K562 (cell line): Measurements from ENCODE around the gene CDC26. TPM values are rescaled to one million over a fixed set of nuclear protein-coding genes. Genes with fewer than 3 reads are reported as not detected.
A peak's percentile ranks its signal among the peaks of the same experiment; 100 is the strongest.

Experiments
- ATAC-seq: fragments of 200-7000 bp; cut with Tn5 transposase; 3 replicates; pipeline ENCODE4 v1.9.1; 2020; ENCODE audit warnings: moderate library complexity
- BruUV-seq: library from RNA; stranded (reverse); fragments of 400-500 nt; replicated peaks from 2 replicates; lab custom pipeline; 2021; lab: Mats Ljungman, UMichigan
- CTCF ChIA-PET: fragments of 300-600 bp; formaldehyde crosslinking; extraction: SDS; loops from one replicate; lab custom pipeline; 2021; ENCODE audit warnings: low intra/inter-chr PET ratio; lab: Yijun Ruan, JAX
- POLR2A ChIA-PET: fragments of 300-600, 350-650 bp; sonication (Branson Sonifier 250); formaldehyde crosslinking; extraction: SDS; loops from one replicate; lab custom pipeline; 2021; ENCODE audit warnings: antibody characterized with exemption, inconsistent platforms; lab: Yijun Ruan, JAX
- DNase-seq, 4 experiments: peaks; one replicate each; pipeline versions ENCODE4 v3.0.0 to v3.0.0-alpha.2; 2011 to 2018; ENCODE audit warnings: low spot score in 3 of 4, mixed read lengths in 3 of 4; ENCODE audit errors: extremely low read depth in 1 of 4
- FAIRE-seq: peaks from 2 replicates; lab custom pipeline; 2011; peaks lifted over from hg19 to GRCh38; lab: Jason Lieb, UNC
- H2AFZ ChIP-seq: 2 replicates; pipeline ENCODE4 v1.6.0; 2011; ENCODE audit warnings: low read depth, low read length, control low read depth, inconsistent platforms
- H3K27ac ChIP-seq: fragments of 200-600 bp; 3 replicates; pipeline ENCODE4 v1.8.0; 2011; ENCODE audit warnings: low read depth, mild to moderate bottlenecking, control low read depth, inconsistent platforms, low read length, moderate library complexity, mixed read lengths; ENCODE audit errors: extremely low read depth
- H3K27me3 ChIP-seq, 2 experiments: fragments of 300-600 bp in 1 of 2; 2 replicates in 1 of 2; 3 replicates in 1 of 2; pipeline versions ENCODE4 v1.6.0 to v1.8.0; 2011; ENCODE audit warnings: inconsistent platforms in 2 of 2, low read length in 2 of 2, mild to moderate bottlenecking in 1 of 2, mixed read lengths in 1 of 2, moderate library complexity in 1 of 2; ENCODE audit not compliant: control insufficient read depth in 2 of 2, insufficient read depth in 2 of 2
- H3K36me3 ChIP-seq: fragments of 300-600 bp; 3 replicates; pipeline ENCODE4 v1.8.0; 2011; ENCODE audit warnings: mild to moderate bottlenecking, low read length, inconsistent platforms; ENCODE audit not compliant: control insufficient read depth, insufficient read depth
- H3K4me1 ChIP-seq, 2 experiments: fragments of 200-600 bp in 1 of 2; replicated peaks in 1 of 2; 2 replicates in 1 of 2; 3 replicates in 1 of 2; pipeline versions ENCODE4 v1.5.1 to v1.8.0; 2011; ENCODE audit warnings: inconsistent platforms in 2 of 2, low read length in 2 of 2, mild to moderate bottlenecking in 1 of 2, mixed read lengths in 1 of 2, moderate library complexity in 1 of 2; ENCODE audit not compliant: control insufficient read depth in 2 of 2, insufficient read depth in 2 of 2
- H3K4me2 ChIP-seq: 2 replicates; pipeline ENCODE4 v1.6.1; 2011; ENCODE audit warnings: low read length, control low read depth, inconsistent platforms, mixed read lengths; ENCODE audit not compliant: insufficient read depth
- H3K4me3 ChIP-seq: fragments of 200-600 bp; sonication (generic), shearing (Covaris generic); 2 replicates; pipeline ENCODE4 v1.5.1; 2016; ENCODE audit warnings: control low read depth, inconsistent platforms
- H3K79me2 ChIP-seq: fragments of 200-600 bp; 3 replicates; pipeline ENCODE4 v1.8.0; 2011; ENCODE audit warnings: low read length, inconsistent platforms; ENCODE audit not compliant: control insufficient read depth, insufficient read depth
- H3K9ac ChIP-seq, 2 experiments: 2 replicates each; pipeline versions ENCODE4 v1.6.0 to v1.6.1; 2011; ENCODE audit warnings: low read depth in 2 of 2, low read length in 2 of 2, control low read depth in 1 of 2, inconsistent platforms in 1 of 2, mild to moderate bottlenecking in 1 of 2, mixed read lengths in 1 of 2; ENCODE audit not compliant: insufficient read depth in 1 of 2
- H3K9me1 ChIP-seq: one replicate; pipeline ENCODE4 v1.6.0; 2011; ENCODE audit warnings: inconsistent platforms, mild to moderate bottlenecking, low read length, moderate library complexity; ENCODE audit not compliant: control insufficient read depth, insufficient read depth
- H3K9me3 ChIP-seq: replicated peaks from 2 replicates; pipeline ENCODE4 v1.5.1; 2011; ENCODE audit warnings: low read depth, low read length, inconsistent platforms; ENCODE audit not compliant: control insufficient read depth, insufficient read depth
- H4K20me1 ChIP-seq: replicated peaks from 2 replicates; pipeline ENCODE4 v1.6.1; 2011; ENCODE audit warnings: low read length, inconsistent platforms, mixed read lengths; ENCODE audit not compliant: control insufficient read depth, insufficient read depth
- EGR1 ChIP-seq: fragments of 450-650 bp; conservative IDR thresholded peaks from 2 replicates; pipeline ENCODE4 v1.6.1; 2017; ENCODE audit warnings: mild to moderate bottlenecking
- KDM1A ChIP-seq, 2 experiments: fragments of 450-650 bp; IDR thresholded peaks; 2 replicates each; pipeline ENCODE4 v1.6.1; 2016; ENCODE audit warnings: mild to moderate bottlenecking in 2 of 2
- NFXL1 ChIP-seq: fragments of 450-650 bp; formaldehyde crosslinking; IDR thresholded peaks from 2 replicates; pipeline ENCODE4 v1.4.0; 2021; ENCODE audit warnings: mild to moderate bottlenecking
- RBM25 ChIP-seq: fragments of 200-400 bp; formaldehyde crosslinking; IDR thresholded peaks from 2 replicates; pipeline ENCODE4 v1.6.1; 2018; ENCODE audit warnings: low read length, low read depth, moderate library complexity; ENCODE audit not compliant: severe bottlenecking
- SP2 ChIP-seq: IDR thresholded peaks from 2 replicates; pipeline ENCODE4 v1.6.1; 2011; ENCODE audit warnings: mild to moderate bottlenecking, low read depth, low read length, moderate library complexity; ENCODE audit not compliant: poor library complexity, severe bottlenecking; ENCODE audit errors: extremely low read depth
- XRCC5 ChIP-seq: fragments of 200-400 bp; formaldehyde crosslinking; IDR thresholded peaks from 2 replicates; pipeline ENCODE4 v1.6.1; 2017; ENCODE audit warnings: low read depth, mild to moderate bottlenecking, low read length
- WGBS: fragments of 100-300 bp; shearing (Covaris generic); methylation state at CpG from one replicate; pipeline ENCODE4 v1.1.6; 2016; ENCODE audit warnings: low coverage, mixed read lengths; ENCODE audit not compliant: insufficient coverage; ENCODE audit errors: missing lambda C conversion rate; 5-methylcytosine and 5-hydroxymethylcytosine counted together
- in situ Hi-C: fragments of 300-500 bp; cut with MboI; formaldehyde crosslinking; loops from 4 replicates; pipeline ENCODE4 v1.15.0; 2018; ENCODE audit warnings: inconsistent platforms, mixed read lengths
- intact Hi-C: fragments of 100-400 bp; cut with micrococcal nuclease; formaldehyde crosslinking; loops from 2 replicates; pipeline ENCODE4 v1.14.2; 2022
- polyA plus RNA-seq, 8 experiments: library from polyadenylated mRNA; depleted of rRNA in 4 of 8; stranded (reverse) in 5 of 8; unstranded in 3 of 8; fragments of >200 nt; fragmentation: Nextera tagmentation in 2 of 8; fragmentation: Illumina TruSeq in 1 of 8; extraction: Ambion mirVana in 2 of 8; extraction: Trizol in 1 of 8; gene quantifications; 2 replicates each; pipeline versions ENCODE4 v1.2.1 to v1.2.3, GENCODE V29; 2011 to 2014; ENCODE audit warnings: inconsistent platforms in 1 of 8, missing spikeins in 1 of 8
- total RNA-seq, 7 experiments: library from RNA; depleted of rRNA in 6 of 7; stranded (reverse); fragments of >200 nt in 6 of 7; fragmentation: Illumina TruSeq in 2 of 7; extraction: Trizol in 2 of 7; gene quantifications; 2 replicates each; pipeline versions ENCODE4 v1.2.1 to v1.2.3, GENCODE V29; 2011 to 2021; ENCODE audit warnings: low replicate concordance in 1 of 7
- TF ChIP-seq, protein P1 (sequence below): fragments of 250-450 bp; sonication (Bioruptor Pico); IDR thresholded peaks from 2 replicates; pipeline ENCODE4 v1.8.0; 2021; ENCODE audit warnings: mild to moderate bottlenecking, moderate library complexity

Gene CDC26
- total and polyA plus RNA-seq, 9 of the 15 experiments (the other 6 are each of a cell fraction or from before 2014, with no cell fraction given): 33.0 to 147 (median 60.0) TPM

DNA sequence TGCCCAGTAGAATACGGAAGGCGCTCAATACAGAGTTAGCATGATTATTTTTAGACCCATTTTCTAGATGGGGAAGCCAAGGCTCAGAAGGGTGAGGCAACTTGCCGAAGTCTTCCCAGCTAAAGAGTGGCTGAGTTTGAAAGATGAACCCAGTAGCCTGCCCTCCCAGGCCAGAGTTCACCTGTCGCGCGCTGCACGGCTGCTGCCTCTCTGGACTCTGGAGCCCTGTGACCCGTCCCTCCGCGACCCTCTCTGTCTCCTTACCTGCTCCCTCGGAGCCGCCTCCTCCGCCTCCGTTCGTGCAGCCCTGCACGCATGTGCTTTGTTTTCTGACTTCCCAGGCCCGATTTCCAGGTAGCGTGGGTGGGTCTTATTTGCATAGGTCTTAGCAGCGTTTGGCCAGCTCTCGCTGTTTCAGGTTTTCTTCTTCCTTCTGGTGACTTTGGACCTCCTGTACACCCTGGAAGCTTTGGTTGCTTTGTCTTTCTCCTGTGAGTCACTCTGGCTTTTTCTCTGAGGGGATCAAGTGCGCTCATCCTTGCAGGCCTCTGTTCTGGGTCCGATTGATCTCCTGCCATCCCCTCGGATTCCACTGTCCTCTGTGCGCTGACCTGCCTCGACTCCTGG lies 27.5 kb upstream of the CDC26 start, which contains the start of gene RNF183:
TSS of gene RNF183 (minus strand) at position 585 of the 627 bp plus-strand sequence. CDS start 5,192 bp downstream, outside the sequence.
- CTCF ChIA-PET: interaction anchor here (0.7 kb wide), 1 partner anchor 12 kb away, joined by 3 read pairs; no protein-coding TSS in a partner anchor
- no peak for FAIRE-seq

More for the DNA sequence above, 27.5 kb upstream of the CDC26 start, which contains the start of gene RNF183:
- DNase-seq (peak in 1 of 4 experiments; percentile 35), ATAC-seq (no peak; the same call in 2 of the 3 replicates)
- H3K4me3 ChIP-seq: no peak within 1 kb of the TSS
- H3K27ac ChIP-seq: no peak within 1 kb of the TSS
- H3K4me2 ChIP-seq: peak within 1 kb of the TSS; percentile 43
- no peaks in the 10 kb centered on the region for H3K9me3 ChIP-seq
- whole genome bisulfite sequencing: 40% methylated on average over 25 of the region's 25 CpGs
- H4K20me1 ChIP-seq: no peaks in the 10 kb centered on the region
- TF ChIP-seq KDM1A (IDR thresholded peaks at IDR 0.05) (0 out of 4 replicates have a peak, but pooled peaks of 1 of the 2 experiments have one; percentile 41), XRCC5 (no peak), SP2 (peak; percentile 9), RBM25 (peak; percentile 24), EGR1 (peak; percentile 77), NFXL1 (CRISPR knock-in tag) (no peak)
- TF ChIP-seq, protein P1, sequence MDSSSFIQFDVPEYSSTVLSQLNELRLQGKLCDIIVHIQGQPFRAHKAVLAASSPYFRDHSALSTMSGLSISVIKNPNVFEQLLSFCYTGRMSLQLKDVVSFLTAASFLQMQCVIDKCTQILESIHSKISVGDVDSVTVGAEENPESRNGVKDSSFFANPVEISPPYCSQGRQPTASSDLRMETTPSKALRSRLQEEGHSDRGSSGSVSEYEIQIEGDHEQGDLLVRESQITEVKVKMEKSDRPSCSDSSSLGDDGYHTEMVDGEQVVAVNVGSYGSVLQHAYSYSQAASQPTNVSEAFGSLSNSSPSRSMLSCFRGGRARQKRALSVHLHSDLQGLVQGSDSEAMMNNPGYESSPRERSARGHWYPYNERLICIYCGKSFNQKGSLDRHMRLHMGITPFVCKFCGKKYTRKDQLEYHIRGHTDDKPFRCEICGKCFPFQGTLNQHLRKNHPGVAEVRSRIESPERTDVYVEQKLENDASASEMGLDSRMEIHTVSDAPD (CRISPR knock-in tag): no peak
- no peaks in the 10 kb centered on the region for H3K79me2 ChIP-seq
- in situ Hi-C loops (loop anchor here (5.0 to 10.0 kb wide), 2 partner anchors 104 to 352 kb away; no protein-coding TSS in a partner anchor), intact Hi-C loops (loop anchor here (10.0 kb wide), 1 partner anchor 352 kb away; no protein-coding TSS in a partner anchor)
- H3K36me3 ChIP-seq: no peaks in the 10 kb centered on the region
- peak within 1 kb of the TSS; percentile 62 for H2AFZ ChIP-seq
- H3K9ac ChIP-seq: peak within 1 kb of the TSS in 1 of 2 experiments; percentile 38; a peak in 1 of 4 replicates
- H3K9me1 ChIP-seq: no peaks in the 10 kb centered on the region
- POLR2A ChIA-PET: interaction anchor here (0.7 to 1.2 kb wide), 2 partner anchors 9 to 17 kb away, joined by 3 to 7 read pairs; no protein-coding TSS in a partner anchor
- no TSS peak for BruUV-seq
- H3K27me3 ChIP-seq: peaks cover 16 to 25% of the 10 kb centered on the region in 2 experiments
- H3K4me1 ChIP-seq: peaks cover 11 to 21% of the 10 kb centered on the region in 2 experiments; a peak in 4 of 5 replicates
